ENCODE data around the gene RBBP9. TPM values are rescaled to one million over a fixed set of nuclear protein-coding genes. Genes with fewer than 3 reads are reported as not detected.
"Not testable (repeated sequence)": the region's sequence is repeated elsewhere in the genome, so short reads cannot be mapped to it uniquely, and the experiment has no call there.

The RBBP9 gene
- total RNA-seq, 1 donor from 2014 or later, result 20.0 TPM

GRCh38 chr20:18506744-18507143 is 9.7 kb upstream of the RBBP9 start:
- no peak for DNase-seq (ENCODE audit: extremely low read depth, low read depth, low spot score)

GRCh38 chr20:18504479-18505060 is 7.5 kb upstream of the RBBP9 start:
- no peak for DNase-seq (ENCODE audit: extremely low read depth, low read depth, low spot score)

DNA sequence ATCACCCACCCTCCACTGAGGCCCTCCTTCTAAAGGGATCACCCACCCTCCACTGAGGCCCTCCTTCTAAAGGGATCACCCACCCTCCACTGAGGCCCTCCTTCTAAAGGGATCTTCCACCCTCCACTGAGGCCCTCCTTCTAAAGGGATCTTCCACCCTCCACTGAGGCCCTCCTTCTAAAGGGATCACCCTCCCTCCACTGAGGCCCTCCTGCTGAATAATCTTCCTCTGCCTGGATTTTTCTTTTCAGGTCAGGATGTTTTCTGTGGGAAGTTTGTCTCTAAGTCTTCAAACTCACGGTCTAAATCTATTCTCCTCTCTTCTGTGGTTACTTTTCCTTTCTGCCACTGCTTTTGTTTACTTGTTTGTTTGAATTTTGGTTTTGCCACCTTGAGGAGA is 4.6 kb upstream of the RBBP9 start:
- DNase-seq (ENCODE audit: extremely low read depth, low read depth, low spot score), result not testable (repeated sequence)

GRCh38 chr20:18497603-18498002 is 578 bp upstream of the RBBP9 start:
- no peak for DNase-seq (ENCODE audit: extremely low read depth, low read depth, low spot score)

- no peak for DNase-seq (ENCODE audit: extremely low read depth, low read depth, low spot score)
These were observed 983 bp downstream of the RBBP9 start for GRCh38 chr20:18496042-18496441.

- DNase-seq (ENCODE audit: extremely low read depth, low read depth, low spot score), result no peak
These were observed 8.7 kb downstream of the RBBP9 start for GRCh38 chr20:18488301-18488700.

GRCh38 chr20:18481596-18481995 is 15.4 kb downstream of the RBBP9 start:
- no peak for DNase-seq (ENCODE audit: extremely low read depth, low read depth, low spot score)

GRCh38 chr20:18477821-18478220 is 19.2 kb downstream of the RBBP9 start:
- no peak for DNase-seq (ENCODE audit: extremely low read depth, low read depth, low spot score)

DNA sequence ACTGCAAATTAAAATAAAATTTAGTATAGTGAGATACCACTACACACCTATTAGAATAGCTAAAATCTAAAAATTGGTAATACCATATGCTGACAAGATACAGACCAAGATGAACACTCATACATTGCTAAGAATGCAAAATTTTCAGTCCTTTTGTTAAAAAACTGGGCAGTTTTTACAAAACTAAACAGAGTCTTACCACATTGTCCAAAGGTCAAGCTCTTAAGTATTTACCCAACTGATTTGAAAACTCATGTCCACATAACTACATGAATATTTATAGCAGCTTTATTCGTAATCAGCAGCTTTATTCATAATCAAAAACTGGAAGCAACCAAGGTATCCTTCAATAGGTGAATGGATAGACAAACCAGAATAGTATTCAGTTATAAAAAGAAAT is 19.8 kb downstream of the RBBP9 start:
- no peak for DNase-seq (ENCODE audit: extremely low read depth, low read depth, low spot score)

DNA sequence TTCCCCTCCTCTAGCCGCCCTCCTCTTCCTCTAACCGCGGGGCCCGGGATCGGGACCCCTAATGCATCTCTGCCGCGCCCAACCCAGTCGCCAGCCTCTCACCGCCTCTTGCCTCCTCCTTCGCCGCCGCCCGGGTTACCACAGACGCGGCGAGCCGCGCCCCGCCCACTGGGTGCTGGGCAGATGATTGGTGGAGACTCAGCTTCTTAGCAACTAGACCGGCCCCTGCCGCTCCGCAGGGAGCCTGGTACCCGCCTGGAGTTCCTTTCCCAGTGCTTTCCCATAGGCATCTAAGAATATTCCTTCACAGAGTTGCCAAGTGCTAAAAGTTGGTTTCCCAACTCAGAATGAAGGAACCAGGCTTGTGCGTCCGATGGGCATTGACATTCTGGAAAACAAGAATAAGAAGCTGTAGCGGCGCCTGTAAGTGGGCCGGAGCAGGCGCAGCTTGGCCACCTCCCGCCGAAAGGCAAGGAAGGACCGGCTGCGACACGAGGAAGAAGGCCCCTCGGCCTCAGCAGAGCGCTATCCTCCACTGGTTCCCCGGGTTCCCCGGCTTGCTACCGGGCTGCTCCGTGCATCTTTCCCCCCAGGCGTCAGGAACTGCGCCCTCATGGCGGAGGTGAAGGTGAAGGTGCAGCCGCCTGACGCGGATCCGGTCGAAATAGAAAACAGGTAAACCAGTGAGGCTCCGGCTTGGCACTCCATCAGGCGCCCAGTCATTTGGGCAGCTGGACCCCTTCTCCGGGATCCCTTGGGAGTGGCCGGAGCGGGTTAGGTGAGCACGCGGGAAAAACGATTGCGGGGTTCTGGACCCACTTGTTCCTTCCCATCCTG is 29.9 kb downstream of the RBBP9 start, which contains the start of the genes DZANK1 and POLR3F:
DZANK1 (minus strand) TSS at position 137 of the 837 bp plus-strand sequence. CDS start 1,672 bp downstream, outside the sequence.
POLR3F (plus strand) TSS at position 497 of the 837 bp plus-strand sequence; CDS start at position 614, 117 bp downstream.
- peak; percentile 79 for DNase-seq (ENCODE audit: extremely low read depth, low read depth, low spot score)

DNA sequence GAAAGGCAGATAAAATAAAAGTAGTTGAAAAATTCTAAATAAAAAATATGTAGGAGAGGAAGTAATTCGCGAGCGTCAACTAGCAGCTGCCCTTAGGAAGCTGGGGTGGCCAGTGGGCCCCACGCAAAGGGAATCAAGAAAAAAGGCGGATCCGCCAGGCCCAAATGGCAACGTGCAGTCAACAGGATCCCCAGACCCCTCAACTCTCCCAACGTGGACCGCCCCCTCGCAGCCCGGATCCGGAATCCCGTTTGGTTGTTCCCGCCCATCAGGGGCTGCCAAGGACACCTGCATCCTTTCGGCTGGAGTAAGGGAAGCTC is 30.5 kb downstream of the RBBP9 start:
- peak; percentile 18 for DNase-seq (ENCODE audit: extremely low read depth, low read depth, low spot score)

- no peak for DNase-seq (ENCODE audit: extremely low read depth, low read depth, low spot score)
These were observed 31.4 kb downstream of the RBBP9 start for GRCh38 chr20:18465536-18466200.

- no peak for DNase-seq (ENCODE audit: extremely low read depth, low read depth, low spot score)
These were observed 40.4 kb downstream of the RBBP9 start for GRCh38 chr20:18456600-18456999.

- DNase-seq (ENCODE audit: extremely low read depth, low read depth, low spot score), result no peak
These were observed 53.1 kb downstream of the RBBP9 start for GRCh38 chr20:18443886-18444285.

DNA sequence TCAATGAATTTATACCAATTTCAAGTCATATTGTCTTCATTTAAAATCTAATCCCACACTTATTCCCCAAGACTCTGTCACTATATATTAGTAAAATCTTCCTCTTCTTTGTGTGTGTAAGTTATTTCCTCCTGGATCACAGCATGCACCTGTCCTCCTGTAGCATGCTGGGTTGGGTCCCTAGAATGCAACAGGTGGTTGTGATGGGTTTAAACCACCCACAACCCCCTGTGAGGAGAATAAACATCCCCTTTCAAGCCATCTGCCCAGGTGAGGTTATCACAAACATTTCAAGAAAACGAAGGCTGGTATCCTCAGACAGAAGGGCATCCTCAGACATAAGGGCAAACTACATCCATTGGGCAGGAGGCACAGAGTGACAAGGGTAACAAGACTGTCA is 56.6 kb downstream of the RBBP9 start:
- no peak for DNase-seq (ENCODE audit: extremely low read depth, low read depth, low spot score)

DNA sequence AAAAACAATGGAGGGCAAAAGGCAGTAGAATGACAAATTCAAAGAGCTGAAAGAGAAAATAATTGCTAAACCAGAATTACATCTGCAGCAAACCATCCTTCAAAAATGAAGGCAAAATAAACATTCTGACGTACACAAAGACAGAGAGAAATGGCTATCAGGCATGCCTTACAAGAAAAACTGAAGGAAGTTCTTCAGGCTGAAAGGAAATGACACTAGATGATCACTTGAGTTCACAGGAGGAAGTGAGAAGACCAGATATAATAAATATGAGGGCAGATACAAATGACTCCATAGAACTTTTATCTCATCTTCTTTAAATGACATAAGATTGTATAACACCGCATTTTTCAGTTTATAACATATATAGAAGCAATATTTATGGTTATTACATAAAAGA is 60.2 kb downstream of the RBBP9 start:
- DNase-seq (ENCODE audit: extremely low read depth, low read depth, low spot score), result no peak

Other genes with a start within 250 kb of the RBBP9 start
- gene ZNF133, start 208.7 kb downstream of the RBBP9 start, total RNA-seq, result 12.4 and 13.4 TPM in 2 replicates
- 0.97 and 2.3 TPM in 2 replicates for gene DZANK1, start 30.2 kb downstream of the RBBP9 start, total RNA-seq
- 5.4 and 8.6 TPM in 2 replicates for gene POLR3F, start 29.8 kb downstream of the RBBP9 start, total RNA-seq
- 31.3 and 41.4 TPM in 2 replicates for gene SEC23B, start 10.7 kb upstream of the RBBP9 start, total RNA-seq
- 57.5 and 79.8 TPM in 2 replicates for gene SMIM26, start 70.2 kb upstream of the RBBP9 start, total RNA-seq
- 56.5 and 57.5 TPM in 2 replicates for gene DTD1, start 90.8 kb upstream of the RBBP9 start, total RNA-seq

Measured in glomerular endothelial cell (primary cell).